Measurements from ENCODE around the gene GATAD2A.

GATAD2A gene

GRCh38 chr19:19534556-19535265 is 129.2 kb downstream of the GATAD2A start:
- peak; percentile 38 for DNase-seq

GRCh38 chr19:19535311-19536191 is 130.1 kb downstream of the GATAD2A start:
- DNase-seq = peak; percentile 35

DNA sequence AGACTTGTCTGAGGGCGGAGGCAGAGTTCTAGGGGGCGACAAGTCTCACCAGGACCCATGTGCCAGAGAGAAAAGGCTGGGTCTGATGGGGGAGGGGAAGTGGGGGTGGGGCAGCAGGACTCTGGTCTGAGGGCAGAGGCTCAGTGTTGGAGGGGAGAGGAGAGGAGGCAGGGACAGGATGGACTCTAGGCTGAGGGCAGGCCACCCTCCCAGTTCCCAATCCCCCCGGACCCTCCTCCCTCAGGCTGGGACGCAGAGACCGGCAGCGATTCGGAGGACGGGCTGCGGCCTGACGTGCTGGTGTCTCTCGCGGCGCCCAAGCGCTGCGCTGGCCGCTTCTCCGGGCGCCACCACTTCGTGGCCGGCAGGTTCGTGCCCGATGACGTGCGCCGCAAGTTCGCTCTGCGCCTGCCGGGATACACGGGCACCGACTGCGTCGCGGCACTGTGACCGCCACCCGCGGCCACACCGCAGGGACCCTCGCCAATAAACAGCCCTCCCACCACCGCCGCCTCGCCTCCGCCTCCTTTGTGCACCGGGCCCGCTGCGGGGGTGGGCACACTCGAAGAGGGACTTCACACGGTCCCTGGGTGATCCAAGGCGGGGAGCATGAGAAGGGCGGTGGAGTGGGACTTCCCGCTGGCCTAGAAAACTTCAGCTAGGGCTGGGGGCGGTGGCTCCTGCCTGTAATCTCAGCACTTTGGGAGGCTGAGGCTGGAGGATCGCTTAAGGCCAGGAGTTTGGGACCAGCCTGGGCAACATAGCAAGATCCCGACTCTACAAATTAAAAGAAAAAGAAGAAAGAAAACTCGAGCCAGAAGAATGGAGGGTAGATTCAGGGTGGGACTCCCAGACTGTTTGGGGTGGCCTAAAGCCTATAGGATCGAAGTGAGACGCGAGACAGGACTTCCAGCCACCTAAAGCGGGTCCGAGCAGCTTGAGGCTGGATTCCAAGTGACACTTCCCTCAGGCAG is 131.9 kb downstream of the GATAD2A start:
- peak; percentile 40 for DNase-seq

GRCh38 chr19:19538061-19538784 is 132.7 kb downstream of the GATAD2A start, which contains the start of gene CILP2:
Gene CILP2, plus strand, starts transcription at chr19:19538265. Its CDS starts 85 bp downstream, at chr19:19538350.
- peak; percentile 80 for DNase-seq

DNA sequence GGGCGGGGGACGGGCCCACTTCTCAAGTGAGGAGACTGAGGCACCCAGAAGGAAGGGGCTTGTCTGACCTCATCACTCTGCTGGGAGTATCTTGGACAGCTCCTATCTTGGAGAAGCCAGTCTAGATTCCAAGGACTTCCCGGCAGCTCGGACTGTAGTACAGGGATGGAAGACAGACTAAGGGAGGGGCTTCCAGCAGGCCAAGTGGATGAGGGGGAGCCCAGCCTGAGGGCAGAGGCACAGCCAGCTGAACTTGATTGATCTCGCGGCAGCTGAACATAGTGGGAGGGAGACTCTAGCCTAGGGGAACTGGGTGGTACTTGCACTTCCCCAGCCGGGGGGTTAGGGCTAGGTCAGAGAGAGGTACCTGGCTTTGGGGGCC is 133.3 kb downstream of the GATAD2A start:
- peak; percentile 71 for DNase-seq

DNA sequence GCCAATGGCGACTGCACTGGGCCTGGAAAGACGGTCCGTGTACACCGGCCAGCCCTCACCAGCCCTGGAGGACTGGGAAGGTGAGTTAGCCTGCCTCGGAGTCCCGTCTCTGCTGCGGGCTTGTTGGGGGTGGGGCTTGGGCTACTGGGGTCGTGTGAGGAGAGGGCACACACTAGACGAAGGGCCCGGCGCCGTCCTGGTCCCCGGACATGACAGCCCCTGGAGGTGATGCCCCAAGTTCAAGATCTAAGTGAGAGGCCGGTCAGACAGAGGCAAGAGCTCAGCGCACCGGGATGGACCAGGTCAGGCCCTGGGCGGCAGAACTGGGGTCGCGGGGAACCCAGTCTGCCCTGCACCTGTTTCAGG is 134.2 kb downstream of the GATAD2A start:
- peak; percentile 24 for DNase-seq

- peak; percentile 89 for DNase-seq
Observed at GRCh38 chr19:19540064-19540714, 134.7 kb downstream of the GATAD2A start.

- peak; percentile 81 for DNase-seq
Observed at GRCh38 chr19:19540715-19541515, 135.4 kb downstream of the GATAD2A start.

- peak; percentile 76 for DNase-seq
Observed at GRCh38 chr19:19541616-19542015, 136.1 kb downstream of the GATAD2A start.

GRCh38 chr19:19542507-19542906 is 137.0 kb downstream of the GATAD2A start:
- DNase-seq = peak; percentile 32

GRCh38 chr19:19543101-19543500 is 137.6 kb downstream of the GATAD2A start:
- peak; percentile 22 for DNase-seq

GRCh38 chr19:19543640-19544039 is 138.2 kb downstream of the GATAD2A start:
- DNase-seq = peak; percentile 19

- peak; percentile 16 for DNase-seq
Observed at GRCh38 chr19:19544257-19544953, 138.9 kb downstream of the GATAD2A start.

- DNase-seq = peak; percentile 16
Observed at GRCh38 chr19:19544954-19545591, 139.6 kb downstream of the GATAD2A start.

GRCh38 chr19:19545707-19546106 is 140.2 kb downstream of the GATAD2A start:
- no peak for DNase-seq

DNA sequence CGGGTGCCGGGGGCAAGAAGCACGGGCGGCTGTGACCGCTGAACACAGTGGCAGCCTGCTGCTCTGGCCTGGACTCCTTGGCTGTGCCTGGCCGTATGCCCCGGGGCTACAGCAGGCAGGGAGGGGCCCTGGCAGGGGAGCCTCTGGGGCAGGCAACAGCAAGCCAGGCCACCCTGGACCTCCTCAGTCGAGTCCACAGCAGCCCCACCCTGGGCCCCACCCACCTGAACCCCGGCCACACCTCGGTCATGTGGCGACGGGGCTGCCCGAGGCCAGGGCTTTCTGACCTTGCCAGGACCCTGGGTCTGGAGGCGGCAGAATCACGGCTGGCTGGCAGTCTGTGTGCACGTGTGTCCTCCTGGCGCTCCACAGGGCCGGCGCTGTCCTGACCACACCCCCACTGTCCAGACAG is 141.3 kb downstream of the GATAD2A start:
- DNase-seq = peak; percentile 39

DNA sequence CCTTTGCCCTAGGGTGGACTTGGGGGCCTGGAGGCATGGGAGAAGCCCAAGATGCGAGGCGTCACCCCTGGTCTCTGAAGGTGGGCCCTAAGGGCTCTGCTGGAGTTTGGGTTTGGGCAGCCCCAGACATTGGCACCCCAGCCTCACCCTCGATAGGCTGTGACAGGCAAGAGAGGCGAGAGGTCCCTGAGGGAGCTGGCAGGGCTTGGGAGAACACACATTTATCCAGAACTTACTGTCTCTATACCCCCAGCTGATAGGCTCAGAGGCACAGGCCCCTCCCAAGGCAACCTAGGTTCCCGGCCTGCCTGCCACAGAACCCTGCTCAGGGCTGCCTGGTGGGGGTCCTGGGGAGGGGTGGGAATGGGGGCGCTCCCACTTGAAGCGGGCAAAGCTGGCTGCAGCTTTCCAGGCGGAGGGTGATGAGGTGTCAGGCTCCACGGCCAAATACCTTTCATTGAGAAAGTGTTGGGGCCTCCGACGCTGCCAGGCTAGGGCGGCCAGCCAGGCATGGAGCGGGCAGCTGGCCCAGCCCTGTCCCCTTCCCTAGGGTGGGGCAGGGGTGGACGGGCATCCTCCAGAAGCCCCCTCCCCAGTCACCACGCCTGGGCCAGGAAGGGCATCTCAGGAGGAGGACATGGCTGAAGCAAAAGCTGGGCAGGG is 142.3 kb downstream of the GATAD2A start:
- peak; percentile 50 for DNase-seq

DNA sequence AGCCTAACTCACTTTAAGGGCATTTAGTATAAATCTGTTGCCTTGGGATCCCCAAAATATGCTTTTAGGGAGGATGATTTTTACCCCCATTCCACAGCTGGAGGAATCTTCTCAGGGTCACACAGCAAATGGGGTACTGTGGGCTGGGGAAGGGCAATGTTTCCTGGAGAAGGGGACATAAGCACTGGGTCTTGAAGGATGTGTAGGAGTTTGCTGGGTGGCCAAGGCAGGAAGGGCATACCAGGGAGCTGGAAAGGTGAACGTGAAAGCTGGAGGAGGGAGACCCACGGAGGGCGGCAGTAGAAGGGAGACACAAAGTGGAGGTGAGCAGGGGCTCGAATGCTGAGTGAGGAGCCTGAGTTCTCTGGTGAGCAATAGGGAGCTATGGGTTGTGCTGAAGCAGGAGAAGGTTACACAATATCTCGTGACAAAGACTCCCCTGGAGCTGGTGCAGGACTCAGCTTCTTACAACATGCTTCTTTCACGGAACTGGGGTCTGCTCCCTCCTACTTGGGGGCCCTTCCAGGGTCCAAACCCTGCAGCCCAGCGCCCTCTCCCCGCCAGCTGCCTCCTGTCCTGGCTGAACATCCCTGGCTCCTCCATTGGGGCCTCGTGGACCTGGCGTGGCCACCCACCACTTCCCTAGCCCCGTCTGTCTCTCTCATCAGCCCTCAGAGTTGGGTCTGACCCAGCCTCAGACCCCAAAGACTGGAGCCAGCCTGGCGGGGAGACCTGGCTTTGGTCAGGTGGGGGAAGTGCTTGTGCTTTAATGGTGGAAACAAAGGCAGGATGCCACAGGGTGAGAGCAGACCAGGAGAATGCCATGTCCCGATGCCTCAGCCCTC is 143.7 kb downstream of the GATAD2A start:
- peak; percentile 73 for DNase-seq

Measured in femur (tissue), 1 donor.